ENCODE data around the gene ARSG.

The ARSG gene

GRCh38 chr17:68456339-68457167 lies 165.3 kb downstream of the ARSG start:
- no peak for DNase-seq

- DNase-seq = no peak
These were observed 165.9 kb downstream of the ARSG start, which contains the start of gene WIPI1 for GRCh38 chr17:68457168-68457538. Gene WIPI1, minus strand, starts transcription at chr17:68457496. Its CDS starts 75 bp downstream, at chr17:68457421.

- peak; percentile 97 for DNase-seq
These were observed 166.4 kb downstream of the ARSG start for GRCh38 chr17:68457539-68458259.

GRCh38 chr17:68458260-68459036 lies 167.2 kb downstream of the ARSG start:
- no peak for DNase-seq

- DNase-seq = no peak
These were observed 167.8 kb downstream of the ARSG start for GRCh38 chr17:68459037-68459639.

- no peak for DNase-seq
These were observed 168.9 kb downstream of the ARSG start for GRCh38 chr17:68460146-68460545.

GRCh38 chr17:68460715-68461114 lies 169.4 kb downstream of the ARSG start:
- DNase-seq = no peak

- DNase-seq = no peak
These were observed 169.8 kb downstream of the ARSG start for GRCh38 chr17:68461122-68461539.

- DNase-seq = no peak
These were observed 170.3 kb downstream of the ARSG start for GRCh38 chr17:68461589-68461988.

- peak; percentile 49 for DNase-seq
These were observed 171.3 kb downstream of the ARSG start for GRCh38 chr17:68462381-68463210.

- no peak for DNase-seq
These were observed 172.1 kb downstream of the ARSG start for GRCh38 chr17:68463211-68464019.

- no peak for DNase-seq
These were observed 177.0 kb downstream of the ARSG start for GRCh38 chr17:68468334-68468733.

GRCh38 chr17:68468788-68469187 lies 177.5 kb downstream of the ARSG start:
- DNase-seq = no peak
